Neural cell (in vitro differentiated cells): ENCODE measurements around the gene FOXC2. TPM values are rescaled to one million over a fixed set of nuclear protein-coding genes. Genes with fewer than 3 reads are reported as not detected.

Experiments
- H2AFZ ChIP-seq: fragments of 200-600, 300-800 bp; sonication (generic), shearing (Covaris generic); 2 replicates; pipeline ENCODE4 v1.6.0; 2014; ENCODE audit warnings: low read depth, mild to moderate bottlenecking, antibody characterized with exemption, low read length, moderate library complexity
- H3F3A ChIP-seq: fragments of 200-600 bp; shearing (Covaris generic); 2 replicates; pipeline ENCODE4 v1.6.1; 2016; ENCODE audit warnings: mild to moderate bottlenecking, moderate library complexity, mixed read lengths, antibody characterized with exemption, low read length; ENCODE audit not compliant: insufficient read depth, poor library complexity, severe bottlenecking
- H3K27ac ChIP-seq: fragments of 200-600, 300-800 bp; sonication (generic), shearing (Covaris generic); 2 replicates; pipeline ENCODE4 v1.5.1; 2014; ENCODE audit warnings: mild to moderate bottlenecking, low read length, moderate library complexity
- H3K27me3 ChIP-seq: fragments of 300-800, 200-600 bp; sonication (generic), shearing (Covaris generic); 2 replicates; pipeline ENCODE4 v1.6.0; 2014; ENCODE audit warnings: mild to moderate bottlenecking, low read depth, low read length, moderate library complexity; ENCODE audit not compliant: insufficient read depth
- H3K36me3 ChIP-seq: fragments of 300-800, 200-600 bp; sonication (generic), shearing (Covaris generic); 2 replicates; pipeline ENCODE4 v1.5.1; 2014; ENCODE audit warnings: mild to moderate bottlenecking, antibody characterized with exemption, low read length, moderate library complexity; ENCODE audit not compliant: insufficient read depth
- H3K4me2 ChIP-seq: fragments of 300-800, 200-600 bp; sonication (generic), shearing (Covaris generic); 2 replicates; pipeline ENCODE4 v1.6.0; 2014; ENCODE audit warnings: mild to moderate bottlenecking, low read length
- H3K4me3 ChIP-seq: fragments of 300-800, 200-600 bp; sonication (generic), shearing (Covaris generic); 2 replicates; pipeline ENCODE4 v1.5.1; 2014; ENCODE audit warnings: mild to moderate bottlenecking, low read length, moderate library complexity
- H3K79me2 ChIP-seq: fragments of 200-600 bp; shearing (Covaris generic); replicated peaks from 2 replicates; pipeline ENCODE4 v1.6.0; 2014; ENCODE audit warnings: mild to moderate bottlenecking, low read length, moderate library complexity; ENCODE audit not compliant: insufficient read depth
- H3K9ac ChIP-seq: fragments of 300-800, 200-600 bp; sonication (generic), shearing (Covaris generic); 2 replicates; pipeline ENCODE4 v1.6.1; 2016; ENCODE audit warnings: mild to moderate bottlenecking, low read length, mixed read lengths
- H3K9me2 ChIP-seq: fragments of 200-600 bp; shearing (Covaris generic); 2 replicates; pipeline ENCODE4 v1.6.1; 2016; ENCODE audit warnings: mild to moderate bottlenecking, low read length, mixed read lengths; ENCODE audit not compliant: insufficient read depth
- H3K9me3 ChIP-seq: fragments of 200-600, 300-800 bp; sonication (generic), shearing (Covaris generic); 2 replicates; pipeline ENCODE4 v1.6.1; 2016; ENCODE audit warnings: mild to moderate bottlenecking, mixed run types, low read length, moderate library complexity, mixed read lengths
- H4K20me1 ChIP-seq: fragments of 200-600 bp; shearing (Covaris generic); 2 replicates; pipeline ENCODE4 v1.6.1; 2016; ENCODE audit warnings: mild to moderate bottlenecking, mixed run types; ENCODE audit not compliant: insufficient read depth
- EP300 ChIP-seq: fragments of 450-650 bp; conservative IDR thresholded peaks from 2 replicates; pipeline ENCODE4 v1.6.1; 2014; ENCODE audit warnings: antibody characterized with exemption, mild to moderate bottlenecking, moderate library complexity; ENCODE audit not compliant: poor library complexity, severe bottlenecking
- EZH2 ChIP-seq: fragments of 200-600, 300-800 bp; shearing (Covaris generic), sonication (generic); IDR thresholded peaks from 2 replicates; pipeline ENCODE4 v1.6.1; 2014; ENCODE audit warnings: antibody characterized with exemption, low read length, borderline replicate concordance, mild to moderate bottlenecking; ENCODE audit not compliant: insufficient read depth, poor library complexity, severe bottlenecking
- MXI1 ChIP-seq: fragments of 450-650 bp; conservative IDR thresholded peaks from 2 replicates; pipeline ENCODE4 v1.6.1; 2014; ENCODE audit warnings: antibody characterized with exemption, mild to moderate bottlenecking; ENCODE audit not compliant: poor library complexity, severe bottlenecking
- POLR2AphosphoS5 ChIP-seq: IDR thresholded peaks from 2 replicates; pipeline ENCODE4 v1.6.1; 2012
- RAD21 ChIP-seq: fragments of 450-650 bp; conservative IDR thresholded peaks from 2 replicates; pipeline ENCODE4 v1.6.1; 2014; ENCODE audit warnings: antibody characterized with exemption, mild to moderate bottlenecking, moderate library complexity
- SMC3 ChIP-seq: fragments of 450-650 bp; conservative IDR thresholded peaks from 2 replicates; pipeline ENCODE4 v1.6.1; 2014; ENCODE audit warnings: antibody characterized with exemption, mild to moderate bottlenecking, moderate library complexity; ENCODE audit not compliant: poor library complexity
- TAF1 ChIP-seq: IDR thresholded peaks from 2 replicates; pipeline ENCODE4 v1.6.1; 2012; ENCODE audit warnings: low read depth
- polyA plus RNA-seq: library from polyadenylated mRNA; depleted of rRNA; stranded (reverse); fragments of >200 nt; gene quantifications from 2 replicates; pipeline ENCODE4 v1.2.3, GENCODE V29; 2014
- TF ChIP-seq, protein P1 (sequence below): fragments of 450-650 bp; IDR thresholded peaks from 2 replicates; pipeline ENCODE4 v1.5.1; 2014; ENCODE audit warnings: antibody characterized with exemption, mild to moderate bottlenecking, moderate library complexity; ENCODE audit not compliant: poor library complexity, severe bottlenecking
- TF ChIP-seq, protein P2 (sequence below): IDR thresholded peaks from 2 replicates; pipeline ENCODE4 v1.6.1; 2012; ENCODE audit warnings: borderline replicate concordance

Gene FOXC2
- polyA plus RNA-seq, 1 donor from 2014 or later, result not detected

DNA sequence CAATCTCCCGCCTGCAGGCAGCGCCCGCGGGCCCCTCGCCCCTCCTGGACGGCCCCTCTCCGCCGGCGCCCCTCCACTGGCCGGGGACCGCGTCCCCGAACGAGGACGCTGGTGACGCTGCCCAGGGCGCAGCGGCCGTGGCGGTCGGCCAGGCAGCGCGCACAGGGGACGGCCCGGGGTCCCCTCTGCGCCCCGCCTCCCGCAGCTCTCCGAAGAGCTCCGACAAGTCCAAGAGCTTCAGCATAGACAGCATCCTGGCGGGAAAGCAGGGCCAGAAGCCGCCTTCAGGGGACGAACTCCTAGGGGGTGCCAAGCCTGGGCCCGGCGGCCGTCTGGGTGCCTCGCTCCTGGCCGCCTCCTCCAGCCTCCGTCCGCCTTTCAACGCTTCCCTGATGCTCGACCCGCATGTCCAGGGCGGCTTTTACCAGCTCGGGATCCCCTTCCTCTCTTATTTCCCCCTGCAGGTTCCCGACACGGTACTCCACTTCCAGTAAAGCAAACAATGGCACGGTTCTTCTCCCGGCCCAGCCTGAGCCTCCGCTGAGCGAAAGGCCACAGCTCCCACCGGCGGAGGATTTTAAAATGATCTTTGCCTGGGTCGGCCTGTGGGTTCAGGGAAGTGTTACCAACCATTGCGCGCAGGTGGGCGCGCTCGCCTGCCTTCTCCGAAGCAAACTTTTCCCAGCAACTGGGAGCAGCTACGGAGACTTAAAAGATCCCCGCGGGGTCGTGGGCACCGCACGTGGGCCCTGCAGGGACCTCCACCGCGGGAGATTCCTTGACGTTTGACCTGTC, 12.8 kb downstream of the FOXC2 start:
- H3K9me3 ChIP-seq, result no peaks in the 10 kb centered on the region
- no peak overlapping the region for H3K27ac ChIP-seq
- H3K36me3 ChIP-seq, result no peaks in the 10 kb centered on the region
- no peaks in the 10 kb centered on the region for H3K79me2 ChIP-seq
- H3F3A ChIP-seq, result no peaks in the 10 kb centered on the region
- H3K4me3 ChIP-seq, result no peak overlapping the region
- no peak overlapping the region for H2AFZ ChIP-seq
- no peak overlapping the region for H3K9ac ChIP-seq
- TF ChIP-seq EZH2, result no peak
- TF ChIP-seq, protein P1, sequence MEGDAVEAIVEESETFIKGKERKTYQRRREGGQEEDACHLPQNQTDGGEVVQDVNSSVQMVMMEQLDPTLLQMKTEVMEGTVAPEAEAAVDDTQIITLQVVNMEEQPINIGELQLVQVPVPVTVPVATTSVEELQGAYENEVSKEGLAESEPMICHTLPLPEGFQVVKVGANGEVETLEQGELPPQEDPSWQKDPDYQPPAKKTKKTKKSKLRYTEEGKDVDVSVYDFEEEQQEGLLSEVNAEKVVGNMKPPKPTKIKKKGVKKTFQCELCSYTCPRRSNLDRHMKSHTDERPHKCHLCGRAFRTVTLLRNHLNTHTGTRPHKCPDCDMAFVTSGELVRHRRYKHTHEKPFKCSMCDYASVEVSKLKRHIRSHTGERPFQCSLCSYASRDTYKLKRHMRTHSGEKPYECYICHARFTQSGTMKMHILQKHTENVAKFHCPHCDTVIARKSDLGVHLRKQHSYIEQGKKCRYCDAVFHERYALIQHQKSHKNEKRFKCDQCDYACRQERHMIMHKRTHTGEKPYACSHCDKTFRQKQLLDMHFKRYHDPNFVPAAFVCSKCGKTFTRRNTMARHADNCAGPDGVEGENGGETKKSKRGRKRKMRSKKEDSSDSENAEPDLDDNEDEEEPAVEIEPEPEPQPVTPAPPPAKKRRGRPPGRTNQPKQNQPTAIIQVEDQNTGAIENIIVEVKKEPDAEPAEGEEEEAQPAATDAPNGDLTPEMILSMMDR, result no peak
- no peak for TF ChIP-seq RAD21
- TF ChIP-seq MXI1, result no peak
- no peak for TF ChIP-seq TAF1
- TF ChIP-seq EP300, result no peak
- no peak for TF ChIP-seq POLR2AphosphoS5
- no peak for TF ChIP-seq SMC3
- no peaks in the 10 kb centered on the region for H3K9me2 ChIP-seq
- no peaks in the 10 kb centered on the region for H4K20me1 ChIP-seq
- H3K4me2 ChIP-seq, result no peak overlapping the region
- peaks cover 84% of the 10 kb centered on the region for H3K27me3 ChIP-seq

DNA sequence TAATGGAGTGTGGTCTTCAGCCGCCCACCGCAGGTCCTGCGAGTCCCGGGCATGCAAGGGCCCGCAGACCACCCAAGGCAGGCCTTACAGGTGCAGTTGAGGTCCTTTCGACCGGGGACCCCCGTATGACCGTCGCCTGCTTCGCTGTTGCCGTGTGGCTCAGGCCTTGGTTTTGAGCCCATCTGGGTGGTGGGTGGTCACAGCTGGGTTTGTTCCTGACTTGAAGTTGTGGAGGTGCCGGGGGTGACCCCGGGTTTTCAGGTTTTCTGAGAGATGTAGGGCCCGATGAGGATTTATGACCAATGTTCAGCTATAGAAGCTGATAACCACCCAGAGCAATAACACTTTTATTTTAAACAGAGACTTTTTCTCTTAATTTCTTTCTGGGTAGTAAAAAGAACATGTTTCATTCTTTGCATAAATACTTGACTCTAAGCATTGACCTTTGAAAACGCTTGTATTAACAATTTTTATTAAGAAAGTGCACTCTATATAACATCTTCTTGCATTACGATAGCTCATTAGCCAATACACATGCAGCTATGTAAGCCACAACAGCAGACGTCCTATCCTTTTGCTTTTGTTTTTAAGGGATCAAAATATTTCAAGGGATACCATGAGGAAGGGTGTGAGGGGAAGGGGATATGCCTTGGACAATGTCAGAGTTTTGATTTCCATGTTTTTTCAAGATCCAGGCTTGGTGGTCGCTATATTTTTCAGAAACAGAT, 13.6 kb downstream of the FOXC2 start:
- H3K27ac ChIP-seq, result no peak overlapping the region
- H3K9me3 ChIP-seq, result no peaks in the 10 kb centered on the region
- no peaks in the 10 kb centered on the region for H3F3A ChIP-seq
- H2AFZ ChIP-seq, result no peak overlapping the region
- H3K4me2 ChIP-seq, result no peak overlapping the region
- no peak overlapping the region for H3K9ac ChIP-seq
- no peaks in the 10 kb centered on the region for H4K20me1 ChIP-seq
- H3K4me3 ChIP-seq, result no peak overlapping the region
- no peaks in the 10 kb centered on the region for H3K9me2 ChIP-seq
- H3K36me3 ChIP-seq, result no peaks in the 10 kb centered on the region
- H3K27me3 ChIP-seq, result peaks cover 76% of the 10 kb centered on the region
- TF ChIP-seq MXI1 (no peak), SMC3 (no peak), EP300 (no peak), RAD21 (no peak), TAF1 (no peak), POLR2AphosphoS5 (no peak), EZH2 (no peak)
- TF ChIP-seq, protein P1, result no peak
- TF ChIP-seq, protein P2, sequence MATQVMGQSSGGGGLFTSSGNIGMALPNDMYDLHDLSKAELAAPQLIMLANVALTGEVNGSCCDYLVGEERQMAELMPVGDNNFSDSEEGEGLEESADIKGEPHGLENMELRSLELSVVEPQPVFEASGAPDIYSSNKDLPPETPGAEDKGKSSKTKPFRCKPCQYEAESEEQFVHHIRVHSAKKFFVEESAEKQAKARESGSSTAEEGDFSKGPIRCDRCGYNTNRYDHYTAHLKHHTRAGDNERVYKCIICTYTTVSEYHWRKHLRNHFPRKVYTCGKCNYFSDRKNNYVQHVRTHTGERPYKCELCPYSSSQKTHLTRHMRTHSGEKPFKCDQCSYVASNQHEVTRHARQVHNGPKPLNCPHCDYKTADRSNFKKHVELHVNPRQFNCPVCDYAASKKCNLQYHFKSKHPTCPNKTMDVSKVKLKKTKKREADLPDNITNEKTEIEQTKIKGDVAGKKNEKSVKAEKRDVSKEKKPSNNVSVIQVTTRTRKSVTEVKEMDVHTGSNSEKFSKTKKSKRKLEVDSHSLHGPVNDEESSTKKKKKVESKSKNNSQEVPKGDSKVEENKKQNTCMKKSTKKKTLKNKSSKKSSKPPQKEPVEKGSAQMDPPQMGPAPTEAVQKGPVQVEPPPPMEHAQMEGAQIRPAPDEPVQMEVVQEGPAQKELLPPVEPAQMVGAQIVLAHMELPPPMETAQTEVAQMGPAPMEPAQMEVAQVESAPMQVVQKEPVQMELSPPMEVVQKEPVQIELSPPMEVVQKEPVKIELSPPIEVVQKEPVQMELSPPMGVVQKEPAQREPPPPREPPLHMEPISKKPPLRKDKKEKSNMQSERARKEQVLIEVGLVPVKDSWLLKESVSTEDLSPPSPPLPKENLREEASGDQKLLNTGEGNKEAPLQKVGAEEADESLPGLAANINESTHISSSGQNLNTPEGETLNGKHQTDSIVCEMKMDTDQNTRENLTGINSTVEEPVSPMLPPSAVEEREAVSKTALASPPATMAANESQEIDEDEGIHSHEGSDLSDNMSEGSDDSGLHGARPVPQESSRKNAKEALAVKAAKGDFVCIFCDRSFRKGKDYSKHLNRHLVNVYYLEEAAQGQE, result no peak
- no peaks in the 10 kb centered on the region for H3K79me2 ChIP-seq
